GM19035 (cell line): Measurements from ENCODE around the gene PLCH1.

Experiments
- ATAC-seq: cut with Tn5 transposase; IDR thresholded peaks from one replicate; pipeline ENCODE4 v1.9.1; 2021; ENCODE audit not compliant: unreplicated experiment

Gene PLCH1

GRCh38 chr3:155390351-155390750 lies 354.5 kb downstream of the PLCH1 start:
- ATAC-seq = no peak

- no peak for ATAC-seq
Measured at GRCh38 chr3:155388417-155388816, 356.5 kb downstream of the PLCH1 start.

DNA sequence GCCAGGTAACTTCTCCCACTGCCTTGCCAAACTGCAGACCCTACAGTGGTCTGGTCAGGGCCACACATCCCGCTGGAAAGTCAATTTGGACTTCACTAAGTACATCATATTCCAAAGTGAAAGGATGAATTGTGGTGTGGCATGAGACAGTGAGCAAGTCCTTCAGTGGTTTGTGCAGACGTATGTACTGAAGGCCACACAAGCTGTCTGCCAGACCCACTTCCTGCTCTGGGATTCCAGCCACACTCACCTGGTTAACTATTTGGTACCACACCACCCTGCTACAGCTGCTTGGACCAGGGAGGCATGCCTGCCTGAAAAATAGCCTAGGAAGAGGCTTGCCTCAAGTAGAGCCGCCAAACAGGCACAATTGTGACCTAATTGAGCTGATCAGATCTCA lies 357.3 kb downstream of the PLCH1 start:
- ATAC-seq = no peak

GRCh38 chr3:155386919-155387318 lies 358.0 kb downstream of the PLCH1 start:
- no peak for ATAC-seq

DNA sequence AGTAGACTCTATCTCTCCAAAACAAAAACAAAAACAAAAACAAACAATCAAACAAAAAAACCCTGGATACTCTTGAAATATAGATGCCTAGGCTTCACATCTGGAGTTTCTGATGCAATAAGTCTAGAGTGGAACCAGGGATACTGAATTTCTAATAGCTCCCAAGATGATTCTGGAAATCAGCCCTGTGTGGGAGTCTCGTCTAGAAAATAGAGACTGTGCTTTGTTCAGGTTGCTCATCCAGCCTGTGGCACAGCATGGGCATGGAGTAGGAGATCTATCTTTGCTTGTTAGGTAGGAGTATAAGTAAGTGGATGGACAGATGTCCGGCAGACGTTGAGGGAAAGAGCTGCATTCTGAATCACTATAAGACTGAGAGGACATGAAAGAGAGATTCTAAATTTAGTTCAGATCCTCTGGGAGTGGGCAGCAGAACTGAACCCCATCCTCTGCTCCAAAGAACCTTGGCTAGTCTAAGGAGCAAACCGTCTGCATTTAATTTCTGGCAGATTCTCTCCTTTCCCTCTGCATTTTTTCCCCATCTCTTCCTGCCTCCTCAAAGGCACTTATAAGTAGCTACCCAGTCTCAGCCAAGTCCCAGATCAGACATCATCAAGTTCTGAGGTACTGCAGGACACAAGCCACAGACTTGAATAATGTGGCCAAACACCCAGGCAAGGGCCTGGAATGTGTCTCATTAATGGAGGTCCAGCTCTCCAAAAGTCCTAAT lies 358.8 kb downstream of the PLCH1 start:
- no peak for ATAC-seq

- no peak for ATAC-seq
Measured at GRCh38 chr3:155382396-155383042, 362.4 kb downstream of the PLCH1 start.

DNA sequence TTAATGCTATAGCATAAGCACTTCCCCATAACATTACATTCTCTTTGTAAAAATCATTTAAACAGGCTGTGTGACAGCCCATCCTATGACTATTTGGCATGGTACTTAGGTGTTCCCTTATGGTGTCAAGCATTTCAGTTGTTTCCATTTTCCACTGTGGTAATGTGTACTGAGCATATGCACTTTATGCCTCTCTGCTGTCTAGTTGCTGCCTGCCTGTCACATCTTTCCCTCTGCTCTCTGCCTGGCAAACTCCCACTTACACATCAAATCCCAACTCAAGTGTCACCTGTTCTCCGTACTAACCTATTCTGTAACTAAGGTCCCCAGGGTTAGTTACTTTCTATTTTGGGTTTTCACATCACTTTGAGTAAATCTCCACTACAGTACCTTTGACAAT lies 367.0 kb downstream of the PLCH1 start:
- no peak for ATAC-seq

- no peak for ATAC-seq
Measured at GRCh38 chr3:155377071-155377470, 367.8 kb downstream of the PLCH1 start.

DNA sequence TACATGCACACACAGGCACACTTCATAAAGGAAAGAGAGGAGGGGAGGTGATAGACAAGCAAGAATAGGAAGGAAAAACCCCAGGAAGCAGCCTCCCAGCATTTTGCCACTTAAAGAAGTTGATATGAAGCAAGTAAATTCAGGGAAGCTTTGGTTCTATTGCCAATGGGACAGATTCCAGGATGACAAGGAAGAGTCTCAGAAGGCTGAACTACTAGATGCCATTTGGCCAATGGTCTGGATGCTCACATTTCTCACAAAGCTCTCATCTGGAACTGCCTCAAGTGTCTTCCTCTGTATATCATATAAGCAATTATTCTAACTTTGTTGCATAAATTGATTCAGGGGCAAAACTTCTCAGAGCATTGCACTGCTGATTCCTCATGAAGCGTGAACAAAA lies 372.6 kb downstream of the PLCH1 start:
- ATAC-seq = no peak

- ATAC-seq = no peak
Measured at GRCh38 chr3:155370764-155371503, 373.9 kb downstream of the PLCH1 start.

GRCh38 chr3:155370198-155370597 lies 374.7 kb downstream of the PLCH1 start:
- ATAC-seq = no peak

DNA sequence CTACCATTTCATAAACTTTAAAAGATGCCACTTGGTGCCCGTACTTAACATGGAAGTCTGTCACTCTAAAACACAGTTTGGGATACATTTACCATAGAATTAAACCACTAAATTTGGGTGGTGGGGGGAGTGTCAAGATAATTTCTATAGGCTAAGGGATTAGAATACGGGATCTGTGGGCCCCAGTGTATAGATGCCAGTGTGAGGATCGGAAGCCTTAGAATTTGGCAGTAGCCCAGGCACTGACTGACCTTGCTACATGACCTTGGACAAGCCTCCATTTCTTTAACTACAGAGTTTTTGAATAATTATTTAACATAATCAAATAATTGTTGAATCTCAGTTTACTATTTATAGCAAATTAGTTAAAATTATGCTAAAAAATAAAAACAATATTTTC lies 375.1 kb downstream of the PLCH1 start:
- ATAC-seq = no peak

DNA sequence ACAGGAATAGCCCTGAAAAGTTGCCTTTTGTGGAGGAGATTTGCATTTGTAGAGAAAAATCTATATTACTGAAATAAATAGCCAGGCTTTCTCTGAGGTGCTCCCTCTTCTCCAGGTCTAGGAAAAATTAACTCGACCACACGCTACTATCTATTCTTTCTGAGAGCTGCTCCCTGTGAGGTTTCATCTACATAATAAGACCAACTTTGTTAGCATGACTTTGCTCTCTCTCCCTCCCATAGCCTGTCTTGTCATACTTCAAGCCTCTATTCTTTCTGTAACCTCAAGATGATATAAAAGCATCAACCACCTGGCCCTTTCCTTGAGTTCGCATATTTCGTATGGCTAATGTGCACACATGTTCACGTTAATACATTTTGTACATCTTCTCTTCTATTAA lies 375.6 kb downstream of the PLCH1 start:
- ATAC-seq = no peak

DNA sequence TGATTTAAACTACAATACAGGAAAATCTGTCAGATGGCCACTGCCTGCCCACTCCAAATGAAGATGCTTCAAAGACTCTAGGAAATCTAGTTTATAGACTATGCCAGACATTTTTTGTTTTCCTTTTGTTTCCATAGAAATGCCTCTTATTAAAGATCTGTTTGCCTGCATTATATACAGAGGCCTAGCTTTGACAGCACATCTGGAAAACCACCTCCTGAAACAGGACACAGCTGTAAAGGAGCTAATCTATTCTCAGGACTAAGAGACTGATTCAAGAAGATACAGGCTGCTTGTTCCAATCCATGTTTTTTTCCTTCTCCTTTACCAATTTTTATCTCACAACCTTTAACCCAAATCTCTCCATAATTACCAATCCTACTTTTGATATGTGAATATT lies 376.1 kb downstream of the PLCH1 start:
- ATAC-seq = no peak

DNA sequence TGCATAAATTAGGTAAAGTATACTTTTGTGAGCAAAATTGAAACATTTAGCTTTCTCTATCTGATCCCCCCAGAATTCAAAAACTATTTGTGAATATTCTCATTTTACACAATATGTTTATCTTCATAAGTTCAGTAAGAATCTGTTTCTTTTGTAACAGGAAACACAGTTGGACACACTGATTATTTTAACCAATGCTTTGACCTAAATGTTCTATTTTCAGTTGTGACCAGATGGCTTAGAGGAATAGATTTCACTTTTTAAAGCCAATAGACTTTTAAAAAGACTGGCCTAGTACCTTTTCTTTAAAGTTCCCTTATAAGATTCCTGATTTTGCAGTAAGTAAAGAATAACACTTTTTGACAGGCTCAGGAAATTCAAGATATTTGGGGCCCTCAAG lies 377.4 kb downstream of the PLCH1 start:
- ATAC-seq = no peak

- no peak for ATAC-seq
Measured at GRCh38 chr3:155365178-155365783, 379.6 kb downstream of the PLCH1 start.

DNA sequence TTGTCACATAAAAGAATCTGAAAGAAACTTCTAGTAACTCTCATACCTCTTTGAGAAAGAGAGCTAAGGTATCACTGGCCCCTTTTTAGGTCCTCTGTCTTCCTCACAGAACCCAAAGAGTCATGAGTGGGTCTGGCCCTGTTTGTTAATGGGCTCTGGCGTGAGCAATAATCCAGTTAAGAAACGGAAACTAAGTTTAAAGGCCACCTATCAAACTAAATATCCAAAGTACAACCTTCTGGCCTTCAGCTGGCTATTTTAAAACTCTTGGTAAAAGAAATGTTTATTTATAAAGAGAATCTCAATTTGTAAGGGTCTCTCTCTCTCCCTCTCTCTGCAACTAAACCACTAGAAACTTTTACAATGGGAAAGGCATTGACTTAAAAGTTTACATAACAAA lies 380.4 kb downstream of the PLCH1 start:
- ATAC-seq = no peak

- no peak for ATAC-seq
Measured at GRCh38 chr3:155363690-155364070, 381.2 kb downstream of the PLCH1 start.

GRCh38 chr3:155362808-155363689 lies 381.8 kb downstream of the PLCH1 start:
- ATAC-seq = no peak

- no peak for ATAC-seq
Measured at GRCh38 chr3:155360281-155360680, 384.6 kb downstream of the PLCH1 start.
